Colonic mucosa (tissue), 4 donors: ENCODE results near the gene CREBL2. TPM values are rescaled to one million over a fixed set of nuclear protein-coding genes. Genes with fewer than 3 reads are reported as not detected.
"Not testable (repeated sequence)": the region's sequence is repeated elsewhere in the genome, so short reads cannot be mapped to it uniquely, and the experiment has no call there.

Experiments used
- DNase-seq: peaks from one replicate; pipeline ENCODE4 v3.0.0-alpha.2; 2020
- H3K27ac ChIP-seq: fragments of 200-600 bp; one replicate; pipeline ENCODE4 v1.8.0; 2021
- H3K27me3 ChIP-seq: fragments of 200-600 bp; one replicate; pipeline ENCODE4 v1.8.0; 2021
- H3K36me3 ChIP-seq: fragments of 200-600 bp; one replicate; pipeline ENCODE4 v1.8.0; 2021
- H3K4me1 ChIP-seq: fragments of 200-600 bp; one replicate; pipeline ENCODE4 v1.8.0; 2021; ENCODE audit warnings: mild to moderate bottlenecking
- H3K4me3 ChIP-seq: fragments of 200-600 bp; one replicate; pipeline ENCODE4 v1.8.0; 2021
- H3K9ac ChIP-seq, 2 donors: one replicate each; pipeline ENCODE4 v1.7.0; 2013; ENCODE audit warnings: control low read depth in 2 of 2, low read depth in 2 of 2, low read length in 2 of 2
- H3K9me3 ChIP-seq: fragments of 200-600 bp; one replicate; pipeline ENCODE4 v1.8.0; 2021
- intact Hi-C: fragments of 100-400 bp; cut with DNase I; formaldehyde crosslinking; loops from one replicate; pipeline ENCODE4 v1.14.1; 2022
- total RNA-seq, 2 donors: library from RNA; stranded (reverse); fragmentation: NEBNext Ultra II Directional in 1 of 2; extraction: Animal tissue kit (Norgen Biotek cat#: 25700) in 1 of 2; gene quantifications; one replicate each; pipeline ENCODE4 v1.2.1, GENCODE V29; 2021
- TF ChIP-seq, protein P1 (sequence below): fragments of 200-600 bp; IDR thresholded peaks from one replicate; pipeline ENCODE4 v1.8.0; 2022; ENCODE audit warnings: antibody characterized with exemption, mild to moderate bottlenecking
- donor health status: healthy.
- donor health status: DM: no; HTN: no; CAD: no.
- donor health status: DM: no; HTN: no; CAD: no.

Gene CREBL2
- total RNA-seq, 2 donors from 2014 or later: 18.6 to 28.9 TPM

DNA sequence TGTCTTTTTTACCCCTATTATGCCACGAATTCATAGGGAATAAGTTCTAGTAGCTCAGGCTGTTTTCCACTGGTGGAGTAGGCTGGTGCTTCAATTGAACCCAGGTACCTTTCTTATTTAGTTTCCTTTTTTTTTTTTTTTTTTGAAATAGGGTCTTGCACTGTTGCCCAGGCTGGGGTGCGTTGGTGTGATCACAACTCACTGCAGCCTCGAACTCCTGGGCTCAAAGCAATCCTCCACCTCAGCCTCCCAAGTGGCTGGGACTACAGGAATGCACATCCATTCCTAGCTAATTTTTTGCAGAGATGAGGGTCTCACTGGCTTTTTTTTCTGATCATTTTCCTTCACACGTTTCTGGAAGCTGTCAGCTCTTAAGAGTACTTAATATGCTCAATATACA is 2.7 kb downstream of the CREBL2 start:
- Histone ChIP-seq H3K36me3 (no peaks in the 10 kb centered on the region), H3K9ac (no peak overlapping the region), H3K27me3 (no peaks in the 10 kb centered on the region), H3K4me1 (no peaks in the 10 kb centered on the region), H3K9me3 (no peaks in the 10 kb centered on the region), H3K4me3 (no peak overlapping the region), H3K27ac (no peak overlapping the region)
- TF ChIP-seq, protein P1, sequence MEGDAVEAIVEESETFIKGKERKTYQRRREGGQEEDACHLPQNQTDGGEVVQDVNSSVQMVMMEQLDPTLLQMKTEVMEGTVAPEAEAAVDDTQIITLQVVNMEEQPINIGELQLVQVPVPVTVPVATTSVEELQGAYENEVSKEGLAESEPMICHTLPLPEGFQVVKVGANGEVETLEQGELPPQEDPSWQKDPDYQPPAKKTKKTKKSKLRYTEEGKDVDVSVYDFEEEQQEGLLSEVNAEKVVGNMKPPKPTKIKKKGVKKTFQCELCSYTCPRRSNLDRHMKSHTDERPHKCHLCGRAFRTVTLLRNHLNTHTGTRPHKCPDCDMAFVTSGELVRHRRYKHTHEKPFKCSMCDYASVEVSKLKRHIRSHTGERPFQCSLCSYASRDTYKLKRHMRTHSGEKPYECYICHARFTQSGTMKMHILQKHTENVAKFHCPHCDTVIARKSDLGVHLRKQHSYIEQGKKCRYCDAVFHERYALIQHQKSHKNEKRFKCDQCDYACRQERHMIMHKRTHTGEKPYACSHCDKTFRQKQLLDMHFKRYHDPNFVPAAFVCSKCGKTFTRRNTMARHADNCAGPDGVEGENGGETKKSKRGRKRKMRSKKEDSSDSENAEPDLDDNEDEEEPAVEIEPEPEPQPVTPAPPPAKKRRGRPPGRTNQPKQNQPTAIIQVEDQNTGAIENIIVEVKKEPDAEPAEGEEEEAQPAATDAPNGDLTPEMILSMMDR: no peak
- intact Hi-C loops: no loop called here
- DNase-seq: no peak

DNA sequence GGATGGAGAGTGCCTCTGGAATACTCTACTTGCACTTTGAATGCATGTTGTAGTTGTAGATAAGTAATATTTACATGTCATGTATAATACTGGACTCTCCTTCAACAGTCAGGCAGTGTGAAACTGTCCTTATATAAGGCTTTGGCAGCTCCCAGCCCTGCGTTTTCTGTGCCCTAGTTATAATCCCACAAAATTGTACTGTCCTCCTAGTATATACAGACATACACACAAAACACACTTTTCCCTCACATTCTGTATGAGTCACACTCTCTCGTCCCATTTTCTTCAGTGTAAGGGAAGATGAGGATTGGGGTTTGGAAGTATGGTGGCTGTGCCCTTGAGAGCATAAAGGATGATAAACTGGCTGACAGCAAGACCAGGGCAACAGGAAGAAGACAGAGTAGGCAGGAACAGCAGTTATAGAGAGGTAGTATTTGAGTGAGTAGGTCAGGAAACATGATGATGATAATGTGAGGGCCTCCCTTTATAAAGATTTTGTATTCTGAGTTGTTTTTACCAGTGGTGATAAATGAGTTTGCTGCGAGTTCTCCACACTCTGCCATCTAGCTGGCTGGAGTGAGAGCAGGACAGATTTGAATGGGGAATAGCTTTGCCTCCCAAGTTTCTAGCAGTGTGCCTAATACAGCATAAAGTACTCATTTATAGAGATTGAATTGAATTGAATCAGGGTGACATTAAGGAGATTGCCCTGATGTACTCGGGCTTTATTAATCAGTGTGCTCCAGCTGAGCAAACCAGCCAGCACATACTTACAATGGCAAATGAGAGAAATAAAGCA is 5.0 kb downstream of the CREBL2 start:
- Histone ChIP-seq H3K4me3 (no peak overlapping the region), H3K27me3 (no peaks in the 10 kb centered on the region), H3K9ac (no peak overlapping the region), H3K9me3 (no peaks in the 10 kb centered on the region), H3K4me1 (no peaks in the 10 kb centered on the region), H3K27ac (no peak overlapping the region), H3K36me3 (no peaks in the 10 kb centered on the region)
- TF ChIP-seq, protein P1: no peak
- intact Hi-C loops: no loop called here
- DNase-seq: no peak

DNA sequence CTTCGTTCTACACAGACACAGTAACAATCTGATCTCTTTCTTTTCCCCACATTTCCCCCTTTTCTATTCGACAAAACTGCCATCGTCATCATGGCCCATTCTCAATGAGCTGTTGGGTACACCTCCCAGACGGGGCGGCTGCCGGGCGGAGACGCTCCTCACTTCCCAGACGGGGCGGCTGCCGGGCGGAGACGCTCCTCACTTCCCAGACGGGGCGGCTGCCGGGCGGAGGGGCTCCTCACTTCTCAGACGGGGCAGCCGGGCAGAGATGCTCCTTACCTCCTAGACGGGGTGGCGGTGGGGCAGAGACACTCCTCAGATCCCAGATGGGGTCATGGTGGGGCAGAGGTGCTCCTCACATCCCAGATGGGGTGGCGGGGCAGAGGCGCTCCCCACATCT is 6.4 kb downstream of the CREBL2 start:
- H3K27me3 ChIP-seq, H3K9me3 ChIP-seq, intact Hi-C loops, H3K4me3 ChIP-seq, H3K27ac ChIP-seq, H3K9ac ChIP-seq, H3K36me3 ChIP-seq, H3K4me1 ChIP-seq, DNase-seq: not testable (repeated sequence)

DNA sequence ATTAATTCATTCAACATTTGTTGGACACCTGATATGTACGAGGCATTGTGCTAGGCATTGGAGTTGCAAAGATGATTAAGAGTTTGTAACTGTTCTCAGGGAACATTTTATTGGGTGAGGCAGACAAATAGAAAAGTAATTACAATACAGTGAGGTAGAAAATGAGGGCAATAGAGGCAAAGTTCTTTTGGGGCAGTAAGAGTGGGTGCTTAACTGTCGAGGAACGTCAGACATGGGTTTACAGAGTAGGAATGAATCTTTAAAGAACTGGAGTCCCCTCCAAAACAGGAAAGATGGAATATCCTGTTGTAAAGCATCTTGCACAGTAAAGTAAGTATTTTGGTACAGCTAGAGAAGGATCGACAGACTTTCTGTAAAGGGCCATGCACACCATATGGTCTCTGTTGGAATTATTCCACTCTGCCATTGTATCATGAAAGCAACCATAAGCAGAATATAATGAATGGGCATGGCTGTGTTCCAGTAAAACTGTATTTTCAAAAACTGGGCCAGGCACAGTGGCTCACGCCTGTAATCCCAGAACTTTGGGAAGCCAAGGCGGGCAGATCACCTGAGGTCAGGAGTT is 9.1 kb downstream of the CREBL2 start:
- Histone ChIP-seq H3K9me3 (no peaks in the 10 kb centered on the region), H3K27ac (peak overlapping the region; percentile 15), H3K9ac (no peak overlapping the region), H3K36me3 (no peaks in the 10 kb centered on the region), H3K4me3 (no peak overlapping the region), H3K4me1 (peaks cover 5% of the 10 kb centered on the region), H3K27me3 (no peaks in the 10 kb centered on the region)
- DNase-seq: no peak
- intact Hi-C loops: no loop called here
- TF ChIP-seq, protein P1: no peak

DNA sequence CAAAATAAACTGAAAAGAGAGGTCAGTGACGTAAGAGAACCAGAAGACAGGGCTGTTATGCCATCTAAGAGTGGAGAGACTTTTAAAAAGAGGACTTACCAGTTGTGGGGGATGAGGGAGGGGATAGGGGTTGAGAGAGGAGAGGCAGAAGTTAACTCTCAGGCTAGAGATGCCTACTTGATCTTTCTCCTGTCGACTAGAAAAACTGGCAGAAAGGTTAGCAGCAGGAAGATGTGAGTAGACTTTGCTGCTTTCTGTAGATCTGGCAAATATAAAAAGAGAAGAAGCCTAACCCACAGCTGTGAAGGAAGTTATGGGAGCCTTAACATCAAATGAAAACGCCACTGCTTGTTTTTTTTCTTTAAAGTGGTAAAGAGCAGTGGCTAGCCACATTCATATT is 10.7 kb downstream of the CREBL2 start:
- Histone ChIP-seq H3K9me3 (no peaks in the 10 kb centered on the region), H3K27me3 (no peaks in the 10 kb centered on the region), H3K9ac (peak overlapping the region in 1 of 2 donors; percentile 6), H3K4me1 (peaks cover 5% of the 10 kb centered on the region), H3K36me3 (no peaks in the 10 kb centered on the region), H3K27ac (peak overlapping the region; percentile 29), H3K4me3 (no peak overlapping the region)
- TF ChIP-seq, protein P1: no peak
- no peak for DNase-seq
- intact Hi-C loops: no loop called here

DNA sequence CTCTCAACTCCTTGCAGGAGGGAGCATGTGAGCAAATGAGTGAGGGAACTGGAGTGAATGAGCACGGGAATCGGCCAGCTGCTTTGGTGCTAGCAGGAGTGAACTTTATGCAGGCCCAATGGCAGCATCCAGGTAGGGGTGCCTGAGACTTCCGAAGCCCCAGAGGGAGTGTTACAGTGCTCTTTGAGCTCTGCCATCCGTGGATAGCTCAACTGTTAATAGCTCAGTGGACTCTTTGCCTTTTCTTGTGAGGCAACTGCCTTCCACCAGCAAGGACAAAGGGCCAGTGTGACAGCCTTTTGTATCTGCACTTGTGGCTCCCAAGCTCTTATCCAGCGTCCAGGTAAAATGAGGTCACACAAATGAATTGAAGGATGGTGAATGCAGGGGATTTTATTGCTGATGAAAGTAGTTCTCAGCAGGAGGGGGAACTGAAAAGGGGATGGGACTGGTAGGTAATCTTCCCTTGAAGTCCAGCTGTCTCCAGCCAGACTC is 12.9 kb downstream of the CREBL2 start:
- no peak overlapping the region for H3K9ac ChIP-seq
- intact Hi-C loops: no loop called here
- no peaks in the 10 kb centered on the region for H3K9me3 ChIP-seq
- TF ChIP-seq, protein P1: no peak
- no peak overlapping the region for H3K4me3 ChIP-seq
- H3K27me3 ChIP-seq: no peaks in the 10 kb centered on the region
- no peaks in the 10 kb centered on the region for H3K36me3 ChIP-seq
- H3K4me1 ChIP-seq: peaks cover 5% of the 10 kb centered on the region
- DNase-seq: no peak
- H3K27ac ChIP-seq: no peak overlapping the region
